Endothelial cell of umbilical vein (primary cell): ENCODE results near the gene SESN1. TPM values are rescaled to one million over a fixed set of nuclear protein-coding genes. Genes with fewer than 3 reads are reported as not detected.
A peak's percentile ranks its signal among the peaks of the same experiment; 100 is the strongest.

Experiments used
- Bru-seq: library from RNA; stranded (reverse); fragments of 400-500 nt; gene quantifications from one replicate; lab custom pipeline; 2021; lab: Mats Ljungman, UMichigan
- BruChase-seq, 2 experiments: library from RNA; stranded (reverse); fragments of 400-500 nt; gene quantifications; one replicate each; lab custom pipeline; 2021; lab: Mats Ljungman, UMichigan
- BruUV-seq: library from RNA; stranded (reverse); fragments of 400-500 nt; replicated peaks from 2 replicates; lab custom pipeline; 2021; lab: Mats Ljungman, UMichigan
- CTCF ChIA-PET: fragments of 300-600, 350-600 bp; sonication (Branson Sonifier 250); formaldehyde crosslinking; loops from one replicate; lab custom pipeline; 2021; ENCODE audit warnings: antibody characterized with exemption, inconsistent platforms; lab: Charles Lee
- POLR2A ChIA-PET: fragments of 300-600, 350-600 bp; sonication (Branson Sonifier 250); formaldehyde crosslinking; loops from one replicate; lab custom pipeline; 2021; ENCODE audit warnings: antibody characterized with exemption, inconsistent platforms; lab: Charles Lee
- DNase-seq: peaks from one replicate; pipeline ENCODE4 v3.0.0-alpha.2; 2011; ENCODE audit warnings: low read depth, low spot score
- FAIRE-seq: peaks from 2 replicates; lab custom pipeline; 2011; peaks lifted over from hg19 to GRCh38; lab: Jason Lieb, UNC
- H2AFZ ChIP-seq: 2 replicates; pipeline ENCODE4 v1.6.0; 2012; ENCODE audit warnings: low read depth, low read length, control low read depth, inconsistent platforms
- H3K27ac ChIP-seq: 2 replicates; pipeline ENCODE4 v1.5.1; 2011; ENCODE audit warnings: low read depth, mild to moderate bottlenecking, control low read depth, low read length, moderate library complexity; ENCODE audit not compliant: insufficient read depth
- H3K27me3 ChIP-seq, 2 experiments: 2 replicates each; pipeline versions ENCODE4 v1.6.0 to v1.6.1; 2011; ENCODE audit warnings: low read length in 2 of 2, mixed read lengths in 1 of 2; ENCODE audit not compliant: control insufficient read depth in 2 of 2, insufficient read depth in 2 of 2
- H3K36me3 ChIP-seq, 2 experiments: 2 replicates in 1 of 2; 3 replicates in 1 of 2; pipeline ENCODE4 v1.5.1; 2011; ENCODE audit warnings: low read length in 2 of 2, mild to moderate bottlenecking in 1 of 2, moderate library complexity in 1 of 2; ENCODE audit not compliant: control insufficient read depth in 2 of 2, insufficient read depth in 2 of 2; ENCODE audit errors: extremely low read depth in 1 of 2
- H3K4me1 ChIP-seq: 3 replicates; pipeline ENCODE4 v1.5.1; 2011; ENCODE audit warnings: mild to moderate bottlenecking, low read length; ENCODE audit not compliant: control insufficient read depth, insufficient read depth; ENCODE audit errors: extremely low read depth
- H3K4me2 ChIP-seq: 2 replicates; pipeline ENCODE4 v1.6.1; 2011; ENCODE audit warnings: low read length, control low read depth, mixed read lengths; ENCODE audit not compliant: insufficient read depth
- H3K4me3 ChIP-seq, 3 experiments: fragments of 200-600 bp in 1 of 3; sonication (generic), shearing (Covaris generic) in 1 of 3; replicated peaks in 1 of 3; 2 replicates each; pipeline ENCODE4 v1.5.1; 2011 to 2016; ENCODE audit warnings: control low read depth in 3 of 3, low read length in 3 of 3, mild to moderate bottlenecking in 2 of 3, inconsistent platforms in 1 of 3, low read depth in 1 of 3, moderate library complexity in 1 of 3; ENCODE audit not compliant: insufficient read depth in 1 of 3
- H3K79me2 ChIP-seq: 2 replicates; pipeline ENCODE4 v1.6.0; 2012; ENCODE audit warnings: low read length, inconsistent platforms; ENCODE audit not compliant: control insufficient read depth, insufficient read depth
- H3K9ac ChIP-seq: replicated peaks from 2 replicates; pipeline ENCODE3; 2011; ENCODE audit warnings: low read length, control low read depth; ENCODE audit not compliant: insufficient read depth; ENCODE audit errors: extremely low read depth
- H3K9me1 ChIP-seq: replicated peaks from 3 replicates; pipeline ENCODE4 v1.6.0; 2011; ENCODE audit warnings: mild to moderate bottlenecking, low read length; ENCODE audit not compliant: control insufficient read depth, insufficient read depth; ENCODE audit errors: extremely low read depth
- H3K9me3 ChIP-seq: replicated peaks from 2 replicates; pipeline ENCODE4 v1.5.1; 2012; ENCODE audit warnings: low read length, inconsistent platforms; ENCODE audit not compliant: control insufficient read depth, insufficient read depth
- H4K20me1 ChIP-seq: replicated peaks from 2 replicates; pipeline ENCODE3; 2011; ENCODE audit warnings: mild to moderate bottlenecking, low read length; ENCODE audit not compliant: control insufficient read depth, insufficient read depth; ENCODE audit errors: extremely low read depth
- EZH2 ChIP-seq: IDR thresholded peaks from 2 replicates; pipeline ENCODE4 v1.6.1; 2012; ENCODE audit warnings: borderline replicate concordance, low read depth, mild to moderate bottlenecking, moderate library complexity, low read length, inconsistent platforms; ENCODE audit not compliant: severe bottlenecking
- FOS ChIP-seq: IDR thresholded peaks from 2 replicates; pipeline ENCODE4 v1.6.1; 2011; ENCODE audit warnings: mild to moderate bottlenecking, low read length, moderate library complexity, borderline replicate concordance; ENCODE audit not compliant: insufficient read depth
- GATA2 ChIP-seq: IDR thresholded peaks from 2 replicates; pipeline ENCODE4 v1.7.0; 2011; ENCODE audit warnings: low read depth, mild to moderate bottlenecking, moderate library complexity, mixed read lengths, low read length; ENCODE audit not compliant: insufficient read length, insufficient read depth
- JUN ChIP-seq: IDR thresholded peaks from 2 replicates; pipeline ENCODE4 v1.6.1; 2011; ENCODE audit warnings: borderline replicate concordance, low read depth; ENCODE audit not compliant: insufficient read length, insufficient read depth
- MYC ChIP-seq: IDR thresholded peaks from one replicate; pipeline ENCODE4 v1.6.1; 2011; ENCODE audit warnings: mild to moderate bottlenecking, low read depth, low read length
- POLR2A ChIP-seq: IDR thresholded peaks from 2 replicates; pipeline ENCODE4 v1.6.1; 2012; ENCODE audit warnings: low read depth, mild to moderate bottlenecking, control low read depth, low read length
- POLR2AphosphoS5 ChIP-seq: IDR thresholded peaks from 2 replicates; pipeline ENCODE4 v1.6.1; 2012; ENCODE audit warnings: low read depth, mild to moderate bottlenecking, control low read depth, low read length, moderate library complexity; ENCODE audit not compliant: insufficient read depth
- dilution Hi-C: fragments of 300-500 bp; cut with MboI; formaldehyde crosslinking; loops from one replicate; pipeline ENCODE4 v1.15.0; 2019; ENCODE audit warnings: low sequenced_read_pairs; ENCODE audit not compliant: extremely low pct_ligation_motif_present
- intact Hi-C: fragments of 100-400 bp; cut with micrococcal nuclease; formaldehyde crosslinking; loops from one replicate; pipeline ENCODE4 v1.10.0; 2022
- long read RNA-seq: library from polyadenylated mRNA; stranded (forward); transcript quantifications from one replicate; pipeline ENCODE4 v2.0.0, GENCODE V29; 2021
- polyA minus RNA-seq, 3 experiments: library from RNA; depleted of rRNA, polyadenylated mRNA; stranded (reverse); fragments of >200 nt; gene quantifications; 1 replicate in 1 of 3; 2 replicates in 2 of 3; pipeline ENCODE4 v1.2.3, GENCODE V29; 2011
- polyA plus RNA-seq, 4 experiments: library from polyadenylated mRNA; depleted of rRNA in 3 of 4; stranded (reverse) in 3 of 4; unstranded in 1 of 4; fragments of >200 nt; gene quantifications; 2 replicates each; pipeline versions ENCODE4 v1.2.1 to v1.2.3, GENCODE V29; 2011 to 2012; ENCODE audit warnings: missing spikeins in 1 of 4
- total RNA-seq: library from RNA; stranded (reverse); gene quantifications from 2 replicates; pipeline ENCODE4 v1.2.3, GENCODE V29; 2021
- TF ChIP-seq, protein P1 (sequence below): IDR thresholded peaks from 2 replicates; pipeline ENCODE4 v1.6.1; 2011; ENCODE audit not compliant: insufficient read depth, insufficient read length

Gene SESN1
- 15.6 and 17.3 TPM in 2 replicates for total RNA-seq
- 6.4 and 7.1 TPM in 2 replicates for polyA plus RNA-seq
- 5.9 and 7.1 TPM in 2 replicates for polyA plus RNA-seq (2011; cell fraction: cytosol; rRNA removed)
- polyA plus RNA-seq (2011; cell fraction: nucleus; rRNA removed), result 23.8 and 27.5 TPM in 2 replicates
- polyA plus RNA-seq (2012), result 16.4 and 20.7 TPM in 2 replicates
- 15.4 and 18.4 TPM in 2 replicates for polyA minus RNA-seq
- polyA minus RNA-seq (2011; cell fraction: cytosol; rRNA and poly(A)+ RNA removed), result 3.9 TPM
- 34.8 and 45.5 TPM in 2 replicates for polyA minus RNA-seq (2011; cell fraction: nucleus; rRNA and poly(A)+ RNA removed)
- Bru-seq, nascent RNA, result percentile 68 among the genes with signal in this experiment
- percentile 57 among the genes with signal in this experiment for BruChase-seq, experiment 1, labeled RNA remaining after a 6-hour chase
- percentile 65 among the genes with signal in this experiment for BruChase-seq, experiment 2, labeled RNA remaining after a 2-hour chase
- long read RNA-seq, transcript SESN1-202 (10 exons, 2,676 nt), result major isoform, 36 of 52 reads
- long read RNA-seq, transcript SESN1-204 (10 exons, 3,509 nt), result minor isoform, 5 of 52 reads
- long read RNA-seq, partial matches to known transcripts, result 1 of 52 reads
- long read RNA-seq, other reads (novel, unspliced or antisense), result 10 of 52 reads

- DNase-seq (peak; percentile 88), FAIRE-seq (no peak)
- ChIA-PET CTCF (interaction anchor here (0.7 to 3.1 kb wide), 11 partner anchors 15 to 536 kb away, joined by 3 to 12 read pairs (median 4); no protein-coding TSS in a partner anchor), POLR2A (interaction anchor here (0.5 to 1.5 kb wide), 10 partner anchors 46 to 1987 kb away, joined by 3 to 6 read pairs (median 4); no protein-coding TSS in a partner anchor)
- intact Hi-C loops (loop anchor here (1.0 to 10.0 kb wide), 8 partner anchors 35 to 1860 kb away; partner anchors contain the start of genes CD164, GTF3C6, PPIL6 and SEC63), dilution Hi-C loops (no loop called here)
- TF ChIP-seq, protein P1, sequence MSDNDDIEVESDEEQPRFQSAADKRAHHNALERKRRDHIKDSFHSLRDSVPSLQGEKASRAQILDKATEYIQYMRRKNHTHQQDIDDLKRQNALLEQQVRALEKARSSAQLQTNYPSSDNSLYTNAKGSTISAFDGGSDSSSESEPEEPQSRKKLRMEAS, result peak; percentile 2
- TF ChIP-seq POLR2AphosphoS5 (peak; percentile 47), GATA2 (no peak), JUN (no peak), POLR2A (peak; percentile 48), EZH2 (no peak), FOS (no peak), MYC (no peak)
- Histone ChIP-seq H3K4me1 (peaks cover 27% of the 10 kb centered on the region), H3K27ac (peak within 1 kb of the TSS; percentile 92), H2AFZ (peak within 1 kb of the TSS; percentile 98), H3K4me3 (peak within 1 kb of the TSS; percentile 68 to 100 (median 100)), H4K20me1 (no peaks in the 10 kb centered on the region), H3K4me2 (peak within 1 kb of the TSS; percentile 100), H3K79me2 (peaks cover 47% of the 10 kb centered on the region), H3K9me1 (no peaks in the 10 kb centered on the region), H3K9me3 (no peaks in the 10 kb centered on the region), H3K36me3 (no peaks in the 10 kb centered on the region), H3K27me3 (no peaks in the 10 kb centered on the region), H3K9ac (peak within 1 kb of the TSS; percentile 94)
- no TSS peak for BruUV-seq
These were observed at the start of gene SESN1 for GRCh38 chr6:109094416-109095035. Gene SESN1, minus strand, starts transcription at chr6:109094846. Its CDS starts 773 bp downstream, at chr6:109094073.
